GM21786 (cell line): ENCODE data around the gene RPRD1A.
A peak's percentile ranks its signal among the peaks of the same experiment; 100 is the strongest.
"Not testable (repeated sequence)": the region's sequence is repeated elsewhere in the genome, so short reads cannot be mapped to it uniquely, and the experiment has no call there.

ENCODE experiments used
- ATAC-seq: cut with Tn5 transposase; IDR thresholded peaks from one replicate; pipeline ENCODE4 v1.9.1; 2021; ENCODE audit not compliant: unreplicated experiment

RPRD1A gene, protein sequence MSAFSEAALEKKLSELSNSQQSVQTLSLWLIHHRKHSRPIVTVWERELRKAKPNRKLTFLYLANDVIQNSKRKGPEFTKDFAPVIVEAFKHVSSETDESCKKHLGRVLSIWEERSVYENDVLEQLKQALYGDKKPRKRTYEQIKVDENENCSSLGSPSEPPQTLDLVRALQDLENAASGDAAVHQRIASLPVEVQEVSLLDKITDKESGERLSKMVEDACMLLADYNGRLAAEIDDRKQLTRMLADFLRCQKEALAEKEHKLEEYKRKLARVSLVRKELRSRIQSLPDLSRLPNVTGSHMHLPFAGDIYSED

DNA sequence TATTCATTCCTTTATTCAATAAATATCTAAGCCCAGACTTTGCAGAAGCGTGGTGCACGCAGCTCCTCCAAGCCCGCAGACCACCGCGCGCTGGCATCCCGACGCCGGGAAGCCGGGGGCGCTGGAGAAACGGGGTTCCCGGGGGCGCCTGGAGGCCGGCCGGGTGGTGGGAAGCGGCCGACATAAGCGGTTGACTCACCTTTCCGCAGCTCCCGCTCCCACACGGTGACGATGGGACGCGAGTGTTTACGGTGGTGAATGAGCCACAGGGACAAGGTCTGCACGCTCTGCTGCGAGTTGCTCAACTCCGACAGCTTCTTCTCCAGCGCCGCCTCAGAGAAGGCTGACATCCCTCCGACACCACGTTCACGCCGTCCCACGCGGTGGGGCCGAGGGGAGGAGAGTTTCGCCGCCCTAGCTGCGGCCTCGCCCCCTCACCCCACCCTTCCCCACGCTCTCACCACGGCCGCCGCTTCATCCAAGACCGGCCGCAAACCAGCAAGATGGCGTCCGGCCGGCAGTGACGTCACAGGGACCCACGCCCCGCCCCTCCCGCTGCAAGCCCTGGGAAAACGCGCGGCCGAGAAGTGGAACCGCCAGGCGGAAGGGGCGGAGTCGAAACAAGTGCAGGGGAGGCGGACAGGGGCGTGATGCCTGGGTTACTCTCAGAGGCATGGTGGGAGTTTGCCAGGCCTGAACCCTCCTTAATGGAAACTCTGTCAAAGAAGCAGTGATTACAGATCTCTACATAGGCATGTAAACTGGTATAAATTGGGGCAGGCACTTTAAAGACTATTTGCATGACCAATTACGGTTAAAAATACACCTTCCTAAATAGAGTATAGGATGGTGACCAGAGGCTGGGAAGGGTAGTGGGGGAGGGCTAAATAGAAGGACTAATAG lies at the start of gene RPRD1A:
Gene RPRD1A, minus strand, starts transcription at position 505 of the 903 bp plus-strand sequence. Its CDS starts 155 bp downstream, at position 350.
- peak; percentile 95 for ATAC-seq

DNA sequence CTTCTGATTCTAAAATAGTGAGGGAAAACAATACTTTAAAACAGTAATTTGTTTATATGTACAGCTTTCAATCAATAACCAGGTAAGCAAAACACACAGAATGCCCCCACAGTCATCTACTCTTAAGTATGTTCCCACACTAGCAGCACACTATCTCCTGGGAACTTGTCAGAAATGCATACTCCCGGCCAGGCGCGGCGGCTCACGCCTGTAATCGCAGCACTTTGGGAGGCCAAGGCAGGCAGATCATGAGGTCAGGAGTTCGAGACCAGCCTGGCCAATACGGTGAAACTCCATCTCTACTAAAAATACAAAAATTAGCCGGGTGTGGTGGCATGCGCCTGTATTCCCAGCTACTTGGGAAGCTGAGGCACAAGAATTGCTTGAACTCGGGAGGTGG lies 49.4 kb upstream of the RPRD1A start:
- ATAC-seq, result not testable (repeated sequence)

DNA sequence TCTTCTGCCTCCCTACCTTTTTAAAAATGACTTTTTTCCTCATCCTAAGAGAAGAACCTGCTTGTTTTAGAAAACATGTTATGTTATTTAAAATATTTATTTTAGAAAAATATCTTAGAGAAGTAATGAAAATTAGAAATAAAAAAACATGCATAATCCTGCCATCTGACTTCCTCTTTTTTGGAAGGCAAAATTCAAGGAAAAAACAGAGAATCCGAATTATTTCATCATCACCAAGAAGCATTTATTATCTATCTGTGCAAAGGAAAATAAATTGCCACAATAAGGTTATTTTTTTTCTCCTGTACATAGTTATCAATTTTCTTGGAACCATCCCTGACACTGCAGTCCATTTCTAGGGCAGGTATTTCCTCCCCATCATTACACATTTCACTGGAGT lies 47.4 kb upstream of the RPRD1A start:
- no peak for ATAC-seq

DNA sequence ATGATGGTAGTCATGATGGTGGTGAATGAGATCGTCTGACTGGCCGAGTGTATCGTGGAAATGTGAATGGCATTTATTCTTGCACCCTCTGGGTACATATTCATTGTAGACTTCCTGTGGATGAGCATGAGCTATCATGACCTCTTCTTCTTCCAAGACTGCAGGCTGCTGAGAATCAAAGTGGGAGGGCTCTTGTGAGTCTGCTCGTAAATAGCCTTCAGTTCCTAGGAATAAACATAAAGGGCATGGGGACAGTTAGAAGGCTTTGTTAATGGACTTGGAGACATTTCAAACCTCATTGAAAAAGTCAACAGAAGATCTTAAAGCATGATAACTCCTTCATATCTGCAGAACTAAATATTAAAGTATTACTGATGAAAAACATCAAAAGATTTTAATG lies 46.9 kb upstream of the RPRD1A start:
- ATAC-seq, result no peak

DNA sequence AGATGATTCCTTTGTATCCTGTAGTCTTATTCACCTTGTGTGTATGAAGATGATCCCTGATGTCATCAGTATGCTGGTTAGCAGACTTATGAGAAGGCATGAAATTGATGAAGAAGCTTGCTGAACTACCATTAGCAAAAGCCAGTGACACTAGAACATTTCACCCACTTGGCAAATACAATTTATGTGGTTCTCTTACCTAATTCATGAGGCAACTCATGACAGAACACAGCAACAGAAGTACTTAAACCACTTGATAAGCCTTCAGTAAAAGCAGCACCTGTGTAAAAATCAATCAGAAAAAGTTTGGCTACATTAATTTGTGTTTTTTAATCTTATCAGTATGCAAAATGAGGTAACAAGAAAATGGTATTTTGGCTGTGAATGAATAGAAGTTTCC lies 44.9 kb upstream of the RPRD1A start:
- no peak for ATAC-seq

DNA sequence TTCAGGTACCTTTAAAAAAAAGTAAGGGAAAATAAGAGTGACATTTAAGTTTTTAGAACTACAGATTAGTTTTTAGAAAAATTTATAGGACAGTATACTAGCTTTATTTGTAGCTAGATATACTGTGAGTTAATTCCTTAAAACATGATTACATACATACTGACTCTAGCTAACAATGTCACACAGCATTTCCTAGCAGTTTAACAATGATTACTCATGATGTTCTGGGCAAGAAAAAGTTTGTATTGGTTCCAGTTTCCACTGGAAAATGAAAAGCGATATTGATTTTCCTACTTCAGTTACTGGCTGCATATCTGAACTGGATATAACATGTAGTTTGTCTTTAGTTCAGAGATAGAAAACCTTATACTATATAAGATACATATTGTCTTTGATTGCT lies 42.4 kb upstream of the RPRD1A start:
- no peak for ATAC-seq

DNA sequence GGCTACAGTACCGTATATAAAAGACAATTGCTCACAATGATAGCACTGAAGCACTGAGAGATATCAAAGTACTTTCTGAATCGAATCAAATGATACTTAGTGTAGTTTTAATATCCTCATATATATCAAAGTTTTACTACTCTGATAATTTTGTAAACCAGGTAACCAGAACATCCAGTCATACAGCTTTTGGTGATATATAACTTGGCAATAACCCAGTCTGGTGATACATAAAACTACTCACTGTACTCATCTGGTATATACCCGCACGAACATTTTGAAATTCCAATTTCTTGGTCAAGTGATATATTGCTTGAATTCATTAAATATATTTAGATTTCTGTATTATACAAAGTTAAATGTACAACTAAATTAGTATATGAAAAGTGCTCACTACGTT lies 41.2 kb upstream of the RPRD1A start:
- ATAC-seq, result no peak

DNA sequence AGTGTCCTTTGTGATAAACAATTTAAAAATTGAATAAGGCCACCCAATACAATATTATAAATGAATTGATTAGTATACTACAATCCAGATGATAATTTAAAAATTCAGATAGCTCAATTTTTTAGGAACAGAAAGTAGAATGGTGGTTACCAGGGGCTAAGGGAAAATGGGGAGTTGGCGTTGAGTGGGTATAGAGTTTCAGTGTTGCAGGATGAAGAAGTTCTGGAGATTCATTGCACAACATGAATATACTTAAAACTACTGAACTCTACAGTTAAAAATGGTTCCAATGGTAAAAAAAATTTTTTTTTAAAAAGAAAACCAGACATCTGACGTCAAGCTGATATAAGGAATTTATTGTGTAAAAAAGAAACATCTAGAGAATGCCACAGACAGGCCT lies 40.8 kb upstream of the RPRD1A start:
- no peak for ATAC-seq

DNA sequence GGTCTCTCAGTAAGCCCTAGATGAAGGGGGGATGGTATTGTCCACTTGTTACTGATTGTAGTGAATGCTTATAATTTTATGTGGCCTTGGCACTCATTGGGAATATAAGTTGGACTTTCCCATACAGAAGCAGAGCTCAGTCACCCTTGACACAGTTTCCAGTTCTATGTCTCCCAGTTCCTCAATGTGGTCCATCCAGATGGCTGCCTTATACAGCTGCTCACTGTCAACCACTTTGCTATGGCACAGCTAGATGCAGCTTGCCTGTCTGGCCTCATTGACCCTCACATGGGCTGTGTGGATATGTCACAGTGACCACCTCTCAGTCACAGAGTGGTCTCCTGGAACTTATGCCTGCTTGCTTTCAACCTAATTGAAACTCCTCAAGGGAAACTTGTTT lies 40.1 kb upstream of the RPRD1A start:
- ATAC-seq, result no peak

DNA sequence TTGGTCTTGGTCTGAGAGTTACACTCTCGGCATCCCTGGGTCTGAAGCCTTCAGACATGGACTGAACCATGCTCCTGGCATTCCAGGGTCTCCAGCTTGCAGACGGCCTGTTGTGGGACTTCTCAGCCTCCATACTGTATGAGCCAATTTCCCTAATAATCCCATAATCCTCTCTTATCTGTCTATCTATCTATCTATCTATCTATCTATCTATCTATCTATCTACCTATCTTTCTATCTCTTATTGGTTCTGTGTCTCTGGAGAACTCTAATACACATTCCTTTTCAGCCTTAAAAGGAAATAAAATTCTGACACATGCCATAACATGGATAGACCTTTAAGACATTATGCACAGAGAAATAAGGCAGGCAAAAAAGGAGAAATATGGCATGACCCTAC lies 37.4 kb upstream of the RPRD1A start:
- no peak for ATAC-seq

DNA sequence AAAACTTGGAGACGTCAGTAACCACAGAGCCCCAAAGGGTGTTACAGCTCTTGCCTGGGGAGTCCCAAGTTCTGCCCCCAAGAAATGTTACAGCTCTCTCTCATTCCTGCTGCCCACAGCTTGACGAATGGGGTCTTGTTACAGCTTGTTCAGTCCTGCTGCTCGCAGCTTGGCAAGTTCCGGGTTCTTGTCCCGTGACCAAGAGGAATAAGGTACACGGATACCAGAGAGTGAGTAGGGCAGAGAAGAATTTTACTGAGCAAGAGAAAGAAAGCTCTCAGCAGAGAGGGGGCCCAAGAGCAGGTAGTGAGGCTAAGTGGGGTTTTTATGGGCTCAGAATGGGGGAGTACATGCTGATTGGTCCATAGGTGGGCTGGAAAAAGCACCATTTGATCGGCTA lies 34.6 kb upstream of the RPRD1A start:
- ATAC-seq, result no peak

DNA sequence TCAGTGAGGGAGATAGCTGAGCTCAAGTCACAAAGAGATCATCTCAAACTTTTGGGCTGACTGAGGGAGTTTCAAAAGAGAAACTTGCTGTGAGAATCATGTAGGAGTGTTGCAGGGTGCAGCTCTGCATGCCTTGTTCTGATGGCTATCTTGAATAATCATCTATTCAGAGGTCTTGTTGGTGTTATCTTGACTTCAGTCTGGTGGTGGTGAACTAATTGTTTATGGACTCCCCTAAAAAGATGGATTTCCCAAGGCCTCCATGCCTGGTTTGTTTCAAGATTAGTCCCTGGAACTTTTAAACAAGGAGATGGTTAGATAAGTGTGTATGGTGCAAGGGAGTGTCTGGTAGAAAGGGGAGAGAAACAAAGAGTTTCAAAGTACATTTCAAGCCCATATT lies 32.0 kb upstream of the RPRD1A start:
- no peak for ATAC-seq

DNA sequence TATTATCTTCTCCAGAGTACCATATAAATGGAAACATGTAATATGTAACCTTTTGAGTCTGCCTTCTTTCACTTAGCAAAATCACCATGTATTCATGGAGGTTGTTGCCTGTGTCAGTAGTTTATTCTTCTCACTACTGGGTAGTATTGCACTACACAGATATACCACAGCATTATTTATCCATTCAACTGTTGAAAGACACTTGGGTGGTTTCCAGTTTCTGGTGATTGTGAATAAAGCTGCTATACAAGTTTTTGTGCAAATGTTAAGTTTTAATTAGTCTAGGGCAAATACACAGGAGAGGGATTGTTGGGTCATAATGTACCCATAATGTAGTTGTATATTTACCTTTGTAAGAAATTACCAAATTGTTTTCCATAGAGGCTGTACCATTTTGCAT lies 29.6 kb upstream of the RPRD1A start:
- ATAC-seq, result no peak

DNA sequence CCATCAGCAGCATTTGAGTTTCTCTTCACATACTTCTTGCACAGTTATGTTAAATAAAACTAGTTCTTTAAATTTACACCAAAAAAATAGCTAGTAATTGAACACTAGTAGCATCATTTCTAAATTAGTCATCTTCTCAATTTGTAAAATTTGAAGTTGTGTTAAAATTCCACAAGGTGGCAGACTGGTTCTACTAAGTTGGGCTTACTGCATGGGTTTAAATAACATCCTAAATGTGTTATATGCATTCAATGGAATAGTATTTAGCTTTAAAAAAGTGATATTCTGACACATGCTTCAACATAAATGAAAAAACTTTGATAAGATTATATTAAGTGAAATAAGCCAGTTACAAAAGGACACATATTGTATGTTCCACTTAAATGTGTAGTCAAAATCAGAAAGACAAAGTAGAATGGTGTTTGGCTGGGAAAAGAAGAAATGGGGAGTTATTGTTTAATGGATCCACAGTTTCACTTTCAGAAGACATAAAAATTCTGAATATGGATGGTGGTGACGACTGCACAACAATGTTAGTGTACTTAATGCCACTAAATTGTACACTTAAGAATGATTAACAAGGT lies 28.7 kb upstream of the RPRD1A start:
- ATAC-seq, result no peak

DNA sequence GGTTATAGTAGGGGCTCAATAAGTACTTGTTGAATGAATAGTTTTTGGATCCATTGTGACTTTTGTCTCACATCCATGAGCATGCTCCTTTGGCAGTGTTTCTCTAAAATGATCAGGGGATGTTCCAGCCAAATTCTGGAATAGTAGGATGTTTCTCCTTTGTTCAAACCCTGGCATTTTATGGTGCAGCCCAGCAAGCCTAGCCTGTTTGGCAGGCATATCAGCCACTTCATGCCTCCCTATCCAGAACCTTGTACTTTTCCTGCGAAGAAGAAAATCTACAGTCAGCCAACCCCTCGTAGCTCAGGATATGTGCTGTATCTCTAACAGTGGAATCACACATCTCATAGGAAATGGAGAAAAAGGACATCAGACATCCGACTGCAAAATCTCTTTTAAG lies 27.1 kb upstream of the RPRD1A start:
- ATAC-seq, result no peak

DNA sequence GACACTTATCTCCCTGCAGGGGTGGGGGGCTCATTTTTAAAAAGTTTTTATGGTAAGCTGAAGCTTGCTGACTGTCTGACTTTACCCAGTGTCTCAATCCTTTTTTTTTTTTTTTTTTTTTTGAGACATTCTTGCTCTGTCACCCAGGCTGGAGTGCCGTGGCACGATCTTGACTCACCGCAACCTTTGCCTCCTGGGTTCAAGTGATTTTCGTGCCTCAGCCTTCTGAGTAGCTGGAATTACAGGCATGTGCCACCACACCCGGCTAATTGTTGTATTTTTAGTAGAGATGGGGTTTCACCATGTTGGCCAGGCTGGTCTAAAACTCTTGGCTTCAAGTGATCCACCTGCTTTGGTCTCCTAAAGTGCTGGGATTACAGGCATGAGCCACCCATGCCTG lies 24.8 kb upstream of the RPRD1A start:
- ATAC-seq, result not testable (repeated sequence)

DNA sequence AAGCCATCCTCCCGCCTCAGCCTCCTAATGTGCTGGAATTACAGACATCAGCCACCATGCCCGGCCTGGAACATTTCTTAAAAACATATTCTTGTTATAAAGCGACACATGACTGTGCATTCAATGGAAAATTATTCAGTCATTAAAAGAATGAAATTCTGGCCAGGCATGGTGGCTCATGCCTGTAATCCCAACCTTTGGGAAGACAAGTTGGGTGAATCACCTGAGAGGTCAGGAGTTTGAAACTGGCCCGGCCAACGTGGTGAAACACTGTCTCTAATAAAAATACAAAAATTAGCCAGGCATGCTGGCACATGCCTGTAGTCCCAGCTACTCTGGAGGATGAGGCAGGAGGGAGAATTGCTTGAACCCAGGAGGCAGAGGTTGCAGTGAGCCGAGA lies 21.6 kb upstream of the RPRD1A start:
- no peak for ATAC-seq

DNA sequence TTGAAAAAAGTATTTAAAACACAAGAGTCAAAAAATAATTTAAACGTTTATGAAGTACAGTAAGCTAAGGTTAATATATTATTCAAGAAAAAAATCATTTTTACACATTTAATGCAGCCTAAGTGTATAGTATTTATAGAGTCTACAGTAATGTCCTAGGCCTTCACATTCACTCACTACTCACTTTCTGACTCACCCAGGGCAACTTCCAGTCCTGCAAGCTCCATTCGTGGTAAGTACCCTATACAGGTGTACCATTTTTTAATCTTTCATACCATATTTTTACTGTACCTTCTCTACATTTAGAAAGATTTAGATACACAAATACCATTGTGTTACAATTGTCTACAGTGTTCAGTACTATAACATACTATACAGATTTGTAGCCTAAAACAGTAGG lies 20.9 kb upstream of the RPRD1A start:
- no peak for ATAC-seq

DNA sequence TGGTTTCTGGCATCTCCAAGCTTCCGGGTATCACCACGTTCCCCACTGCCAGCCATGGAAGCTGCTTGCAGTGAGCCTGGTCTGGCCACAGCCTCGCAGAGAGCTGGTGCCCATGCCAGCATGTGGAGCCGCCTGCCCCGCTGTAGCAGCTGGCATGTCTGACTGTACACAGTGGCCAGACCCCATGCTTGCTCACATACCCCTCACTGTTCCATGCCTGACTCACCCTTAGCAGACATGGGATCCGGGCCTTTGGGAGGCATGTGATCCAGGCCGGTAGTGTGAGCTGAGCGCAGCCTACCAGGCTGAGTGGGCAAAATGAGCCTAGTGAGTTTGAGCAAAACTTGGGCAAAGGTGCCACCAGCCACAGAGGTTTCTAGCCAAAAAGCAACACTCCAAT lies 18.8 kb upstream of the RPRD1A start:
- ATAC-seq, result no peak

DNA sequence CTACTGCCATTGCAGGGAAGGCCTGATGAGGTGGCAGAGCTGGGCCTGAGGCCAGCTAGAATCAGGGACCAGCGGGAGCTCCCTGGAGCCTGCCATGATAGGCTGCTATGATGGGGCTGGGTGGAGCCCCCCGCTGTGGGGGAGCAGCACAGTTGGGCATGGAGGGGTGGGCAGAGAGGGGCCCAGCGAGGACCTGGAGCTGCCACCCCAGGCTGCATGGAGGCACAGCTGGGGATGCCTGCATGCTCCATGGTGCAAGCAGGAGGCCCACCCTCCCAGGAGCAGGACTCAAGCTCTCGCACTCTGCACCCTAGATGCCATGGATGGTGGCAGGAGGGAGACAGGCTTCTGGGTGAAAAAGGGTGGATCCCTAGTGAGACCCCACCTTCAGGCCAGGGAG lies 17.8 kb upstream of the RPRD1A start:
- ATAC-seq, result no peak

DNA sequence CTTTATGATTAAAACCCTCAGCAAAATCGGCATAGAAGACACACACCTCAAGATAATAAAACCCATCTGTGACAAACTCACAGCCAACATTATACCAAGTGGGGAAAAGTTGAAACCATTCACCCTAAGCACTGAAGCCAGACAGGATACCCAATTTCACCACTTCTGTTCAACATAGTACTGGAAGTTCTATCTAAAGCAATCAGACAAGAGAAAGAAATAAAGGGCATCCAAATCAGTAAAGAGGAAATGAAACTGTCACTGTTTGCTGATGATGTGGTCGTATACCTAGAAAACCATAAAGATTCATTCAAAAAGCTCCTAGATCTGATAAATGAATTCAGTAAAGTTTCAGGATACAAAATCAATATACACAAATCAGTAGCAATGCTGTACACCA lies 16.4 kb upstream of the RPRD1A start:
- ATAC-seq, result peak; percentile 75

DNA sequence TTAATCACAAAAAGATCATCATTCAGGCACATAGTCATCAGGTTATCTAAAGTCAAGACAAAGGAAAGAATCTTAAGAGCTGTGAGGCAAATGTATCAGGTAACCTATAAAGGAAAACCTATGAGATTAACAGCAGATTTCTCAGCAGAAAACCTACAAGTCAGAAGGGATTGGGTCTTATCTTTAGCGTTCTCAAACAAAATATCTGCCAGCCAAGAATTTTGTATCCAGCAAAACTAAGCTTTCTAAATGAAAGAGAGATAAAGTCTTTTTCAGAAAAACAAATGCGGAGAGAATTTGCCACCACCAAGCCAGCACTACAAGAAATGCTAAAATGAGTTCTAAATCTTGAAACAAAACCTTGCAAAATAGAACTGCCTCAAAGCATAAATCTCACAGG lies 13.8 kb upstream of the RPRD1A start:
- not testable (repeated sequence) for ATAC-seq
